Natural killer cell (primary cell): ENCODE results near the gene SRSF7. TPM values are rescaled to one million over a fixed set of nuclear protein-coding genes. Genes with fewer than 3 reads are reported as not detected.

ENCODE experiments used
- ATAC-seq, 3 donors: fragments of 150-1000 bp in 2 of 3; fragments of 200-7000 bp in 1 of 3; cut with Tn5 transposase; 1 replicate in 1 of 3; 2 replicates in 2 of 3; pipeline ENCODE4 v1.10.0; 2021; ENCODE audit warnings: mild to moderate bottlenecking in 2 of 3, moderate library complexity in 2 of 3
- DNase-seq, 2 donors: peaks; one replicate each; pipeline versions ENCODE4 v3.0.0 to v3.0.0-alpha.2; 2013 to 2021; ENCODE audit warnings: mixed read lengths in 1 of 2
- H3K27ac ChIP-seq: one replicate; pipeline ENCODE4 v1.5.1; 2013; ENCODE audit warnings: mild to moderate bottlenecking, low read length
- H3K27me3 ChIP-seq: one replicate; pipeline ENCODE4 v1.6.1; 2013; ENCODE audit warnings: low read length; ENCODE audit not compliant: control insufficient read depth, insufficient read depth
- H3K36me3 ChIP-seq: one replicate; pipeline ENCODE4 v1.6.1; 2013; ENCODE audit warnings: low read length; ENCODE audit not compliant: control insufficient read depth, insufficient read depth
- H3K4me1 ChIP-seq: one replicate; pipeline ENCODE4 v1.6.1; 2013; ENCODE audit warnings: low read length; ENCODE audit not compliant: control insufficient read depth, insufficient read depth
- H3K4me3 ChIP-seq: one replicate; pipeline ENCODE4 v1.5.1; 2013; ENCODE audit warnings: low read length
- H3K9me3 ChIP-seq: one replicate; pipeline ENCODE4 v1.6.1; 2013; ENCODE audit warnings: low read length; ENCODE audit not compliant: control insufficient read depth, insufficient read depth
- H3K27ac Mint-ChIP-seq, 2 donors: one replicate each; pipeline ENCODE4 v1.8.0; 2022; ENCODE audit warnings: mild to moderate bottlenecking in 2 of 2, mixed read lengths in 2 of 2, moderate library complexity in 1 of 2
- H3K27me3 Mint-ChIP-seq, 2 donors: one replicate each; pipeline ENCODE4 v1.8.0; 2022; ENCODE audit warnings: low read depth in 2 of 2, mixed read lengths in 2 of 2
- H3K36me3 Mint-ChIP-seq: one replicate; pipeline ENCODE4 v1.8.0; 2022; ENCODE audit warnings: mixed read lengths
- H3K4me1 Mint-ChIP-seq, 2 donors: one replicate each; pipeline ENCODE4 v1.8.0; 2022; ENCODE audit warnings: mixed read lengths in 2 of 2
- H3K4me3 Mint-ChIP-seq: one replicate; pipeline ENCODE4 v1.8.0; 2022; ENCODE audit warnings: mild to moderate bottlenecking, moderate library complexity, mixed read lengths
- H3K9me3 Mint-ChIP-seq, 2 donors: one replicate each; pipeline ENCODE4 v1.8.0; 2022; ENCODE audit warnings: mixed read lengths in 2 of 2
- WGBS: methylation state at CpG from one replicate; pipeline ENCODE4 v1.1.7; 2013; ENCODE audit warnings: missing lambda C conversion rate; ENCODE audit not compliant: insufficient coverage; 5-methylcytosine and 5-hydroxymethylcytosine counted together
- intact Hi-C: fragments of 100-400 bp; cut with micrococcal nuclease; formaldehyde crosslinking; loops from one replicate; pipeline ENCODE4 v1.14.2; 2022
- total RNA-seq, 4 donors: library from RNA; stranded (reverse); fragments of 120-200 nt in 1 of 4; gene quantifications; one replicate each; pipeline versions ENCODE4 v1.2.3 to v1.2.4, GENCODE V29; 2013 to 2022
- TF ChIP-seq, protein P1 (sequence below): fragments of 200-600 bp; IDR thresholded peaks from one replicate; pipeline ENCODE4 v1.8.0; 2022; ENCODE audit warnings: antibody characterized with exemption

SRSF7 gene
- total RNA-seq, 3 donors from 2014 or later (not counting 1 experiment from before 2014, with no cell fraction given) = 323 to 538 (median 359) TPM

- Mint-ChIP-seq H3K36me3 (no peaks in the 10 kb centered on the region), H3K4me1 (peaks cover 14 to 16% of the 10 kb centered on the region in 2 donors), H3K27ac (no peak overlapping the region), H3K27me3 (no peaks in the 10 kb centered on the region), H3K9me3 (no peaks in the 10 kb centered on the region), H3K4me3 (no peak overlapping the region)
- Histone ChIP-seq H3K4me3 (no peak overlapping the region), H3K27ac (no peak overlapping the region), H3K27me3 (no peaks in the 10 kb centered on the region), H3K36me3 (no peaks in the 10 kb centered on the region), H3K4me1 (peaks cover 10% of the 10 kb centered on the region), H3K9me3 (no peaks in the 10 kb centered on the region)
- WGBS = 76% methylated on average over 7 of the region's 7 CpGs
- DNase-seq = no peak
- intact Hi-C loops = no loop called here
- TF ChIP-seq, protein P1, sequence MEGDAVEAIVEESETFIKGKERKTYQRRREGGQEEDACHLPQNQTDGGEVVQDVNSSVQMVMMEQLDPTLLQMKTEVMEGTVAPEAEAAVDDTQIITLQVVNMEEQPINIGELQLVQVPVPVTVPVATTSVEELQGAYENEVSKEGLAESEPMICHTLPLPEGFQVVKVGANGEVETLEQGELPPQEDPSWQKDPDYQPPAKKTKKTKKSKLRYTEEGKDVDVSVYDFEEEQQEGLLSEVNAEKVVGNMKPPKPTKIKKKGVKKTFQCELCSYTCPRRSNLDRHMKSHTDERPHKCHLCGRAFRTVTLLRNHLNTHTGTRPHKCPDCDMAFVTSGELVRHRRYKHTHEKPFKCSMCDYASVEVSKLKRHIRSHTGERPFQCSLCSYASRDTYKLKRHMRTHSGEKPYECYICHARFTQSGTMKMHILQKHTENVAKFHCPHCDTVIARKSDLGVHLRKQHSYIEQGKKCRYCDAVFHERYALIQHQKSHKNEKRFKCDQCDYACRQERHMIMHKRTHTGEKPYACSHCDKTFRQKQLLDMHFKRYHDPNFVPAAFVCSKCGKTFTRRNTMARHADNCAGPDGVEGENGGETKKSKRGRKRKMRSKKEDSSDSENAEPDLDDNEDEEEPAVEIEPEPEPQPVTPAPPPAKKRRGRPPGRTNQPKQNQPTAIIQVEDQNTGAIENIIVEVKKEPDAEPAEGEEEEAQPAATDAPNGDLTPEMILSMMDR = no peak
- no peak for ATAC-seq
These were observed 28.0 kb downstream of the SRSF7 start for GRCh38 chr2:38723173-38723572.

DNA sequence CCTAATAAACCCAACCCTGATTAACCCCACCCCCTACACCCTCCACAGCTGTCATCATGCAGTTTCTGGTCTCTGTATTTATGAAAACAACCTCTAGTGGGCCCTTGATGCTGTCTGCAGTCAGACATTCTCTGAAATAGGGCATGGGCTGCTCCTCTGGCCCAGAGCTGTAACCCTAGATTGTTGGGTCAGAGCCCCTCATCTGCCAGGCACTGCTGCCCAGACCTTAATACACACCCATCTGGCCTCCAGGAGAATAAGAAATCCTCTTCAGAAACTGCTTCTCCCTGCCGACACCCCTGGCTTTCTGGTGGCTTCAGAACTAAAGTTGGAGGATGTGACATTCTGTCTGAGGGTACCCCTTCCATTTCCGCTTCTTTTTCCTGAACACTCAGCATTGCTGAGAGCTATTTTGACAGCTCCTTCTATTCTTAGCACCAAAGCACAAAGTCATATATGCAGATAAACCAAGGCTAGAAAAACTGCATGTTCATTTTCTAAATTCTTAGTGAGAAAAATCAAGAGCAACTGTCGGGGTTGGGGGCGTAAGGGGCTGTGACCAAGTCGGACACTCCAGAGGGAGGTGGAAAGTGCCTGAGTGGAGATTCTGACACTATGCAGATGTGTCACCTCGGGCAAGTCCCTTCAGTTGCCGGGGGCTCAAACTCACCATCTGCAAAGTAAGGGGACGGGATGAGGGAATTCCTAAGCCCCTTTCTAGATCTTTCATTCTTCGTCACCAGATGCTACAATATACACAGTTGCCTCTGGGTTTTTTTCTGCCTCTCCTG is 28.7 kb downstream of the SRSF7 start:
- H3K4me1 ChIP-seq = peaks cover 10% of the 10 kb centered on the region
- H3K36me3 ChIP-seq = no peaks in the 10 kb centered on the region
- WGBS = 15% methylated on average over 9 of the region's 9 CpGs
- DNase-seq (peak in 1 of 2 donors; percentile 57), ATAC-seq (peak in 2 of 3 donors; percentile 52)
- TF ChIP-seq, protein P1 = no peak
- Mint-ChIP-seq H3K4me1 (peaks cover 14 to 16% of the 10 kb centered on the region in 2 donors), H3K27me3 (no peaks in the 10 kb centered on the region), H3K36me3 (no peaks in the 10 kb centered on the region), H3K27ac (peak overlapping the region in 1 of 2 donors; percentile 79), H3K9me3 (no peaks in the 10 kb centered on the region), H3K4me3 (no peak overlapping the region)
- no peak overlapping the region for H3K4me3 ChIP-seq
- intact Hi-C loops = no loop called here
- no peaks in the 10 kb centered on the region for H3K27me3 ChIP-seq
- H3K9me3 ChIP-seq = no peaks in the 10 kb centered on the region
- H3K27ac ChIP-seq = peak overlapping the region; percentile 54

- H3K27me3 Mint-ChIP-seq = no peaks in the 10 kb centered on the region
- H3K27ac ChIP-seq = no peak overlapping the region
- TF ChIP-seq, protein P1 = no peak
- H3K9me3 ChIP-seq = no peaks in the 10 kb centered on the region
- 74% methylated on average over 3 of the region's 4 CpGs for WGBS
- no peak overlapping the region for H3K4me3 Mint-ChIP-seq
- H3K27ac Mint-ChIP-seq = peak overlapping the region in 1 of 2 donors; percentile 20
- intact Hi-C loops = no loop called here
- ATAC-seq (no peak), DNase-seq (no peak)
- H3K4me1 Mint-ChIP-seq = peaks cover 14 to 16% of the 10 kb centered on the region in 2 donors
- H3K36me3 Mint-ChIP-seq = no peaks in the 10 kb centered on the region
- no peak overlapping the region for H3K4me3 ChIP-seq
- H3K4me1 ChIP-seq = peaks cover 10% of the 10 kb centered on the region
- no peaks in the 10 kb centered on the region for H3K9me3 Mint-ChIP-seq
- no peaks in the 10 kb centered on the region for H3K36me3 ChIP-seq
- no peaks in the 10 kb centered on the region for H3K27me3 ChIP-seq
These were observed 30.4 kb downstream of the SRSF7 start for GRCh38 chr2:38720613-38721241.
